CD8-positive, alpha-beta memory T cell (primary cell): ENCODE results near the gene AKAP8L. TPM values are rescaled to one million over a fixed set of nuclear protein-coding genes. Genes with fewer than 3 reads are reported as not detected.

ENCODE experiments used
- CTCF ChIA-PET: fragments of 350-600 bp; sonication (Branson Sonifier 250); formaldehyde crosslinking; loops from one replicate; lab custom pipeline; 2021; ENCODE audit warnings: antibody characterized with exemption; lab: Charles Lee
- POLR2A ChIA-PET: fragments of 350-600 bp; sonication (Branson Sonifier 250); formaldehyde crosslinking; loops from one replicate; lab custom pipeline; 2021; ENCODE audit warnings: antibody characterized with exemption; lab: Charles Lee
- DNase-seq, 5 donors: peaks; one replicate each; pipeline versions ENCODE4 v3.0.0 to v3.0.0-alpha.2; 2020 to 2022; ENCODE audit warnings: mixed read lengths in 1 of 5
- H3K27ac ChIP-seq: one replicate; pipeline ENCODE4 v1.7.0; 2013; ENCODE audit warnings: low read depth, mild to moderate bottlenecking, low read length, moderate library complexity
- H3K27me3 ChIP-seq: 2 replicates; pipeline ENCODE4 v1.7.0; 2013; ENCODE audit warnings: low read length, mild to moderate bottlenecking; ENCODE audit not compliant: insufficient read depth, poor library complexity, severe bottlenecking
- H3K36me3 ChIP-seq: 2 replicates; pipeline ENCODE4 v1.7.0; 2013; ENCODE audit warnings: mild to moderate bottlenecking, low read length, moderate library complexity; ENCODE audit not compliant: insufficient read depth
- H3K4me1 ChIP-seq: 2 replicates; pipeline ENCODE4 v1.7.0; 2013; ENCODE audit warnings: mild to moderate bottlenecking, low read length, moderate library complexity; ENCODE audit not compliant: insufficient read depth
- H3K4me3 ChIP-seq: 2 replicates; pipeline ENCODE4 v1.7.0; 2013; ENCODE audit warnings: mild to moderate bottlenecking, low read length
- H3K9me3 ChIP-seq: 2 replicates; pipeline ENCODE4 v1.7.0; 2013; ENCODE audit warnings: mild to moderate bottlenecking, low read length
- H3K27ac Mint-ChIP-seq, 8 donors: one replicate each; pipeline ENCODE4 v1.8.0; 2020 to 2021; ENCODE audit warnings: mixed read lengths in 8 of 8, mild to moderate bottlenecking in 6 of 8, inconsistent platforms in 3 of 8, moderate library complexity in 3 of 8
- H3K27me3 Mint-ChIP-seq, 2 donors: one replicate each; pipeline ENCODE4 v1.8.0; 2020 to 2021; ENCODE audit warnings: mixed read lengths in 2 of 2, mild to moderate bottlenecking in 1 of 2, moderate library complexity in 1 of 2
- H3K36me3 Mint-ChIP-seq, 3 donors: one replicate each; pipeline ENCODE4 v1.8.0; 2020 to 2021; ENCODE audit warnings: mixed read lengths in 3 of 3, inconsistent platforms in 1 of 3, mild to moderate bottlenecking in 1 of 3
- H3K4me1 Mint-ChIP-seq, 3 donors: one replicate each; pipeline ENCODE4 v1.8.0; 2020 to 2021; ENCODE audit warnings: mixed read lengths in 3 of 3, inconsistent platforms in 1 of 3, mild to moderate bottlenecking in 1 of 3
- H3K4me3 Mint-ChIP-seq, 7 donors: one replicate each; pipeline ENCODE4 v1.8.0; 2020 to 2021; ENCODE audit warnings: mixed read lengths in 7 of 7, mild to moderate bottlenecking in 6 of 7, moderate library complexity in 4 of 7, inconsistent platforms in 2 of 7
- H3K9me3 Mint-ChIP-seq, 5 donors: one replicate each; pipeline ENCODE4 v1.8.0; 2020 to 2022; ENCODE audit warnings: mixed read lengths in 5 of 5, mild to moderate bottlenecking in 3 of 5, moderate library complexity in 2 of 5, inconsistent platforms in 1 of 5
- polyA plus RNA-seq: library from polyadenylated mRNA; unstranded; fragments of 300-500 nt; fragmentation: Illumina TruSeq; gene quantifications from one replicate; pipeline ENCODE4 v1.2.3, GENCODE V29; 2021
- total RNA-seq, 2 experiments: library from RNA; stranded (reverse); gene quantifications; one replicate each; pipeline ENCODE4 v1.2.3, GENCODE V29; 2021

AKAP8L gene
- total and polyA plus RNA-seq, 3 experiments from 2014 or later, result 69.8 to 74.9 (median 74.5) TPM

GRCh38 chr19:15453091-15453578 is 34.3 kb upstream of the AKAP8L start:
- Mint-ChIP-seq H3K27ac (peak overlapping the region in 1 of 8 donors; percentile 78), H3K9me3 (no peaks in the 10 kb centered on the region), H3K27me3 (peaks cover 0 to 5% of the 10 kb centered on the region in 2 donors), H3K4me1 (peaks cover 30 to 47% (median 34%) of the 10 kb centered on the region in 3 donors), H3K36me3 (peaks cover 13 to 65% (median 15%) of the 10 kb centered on the region in 3 donors), H3K4me3 (no peak overlapping the region)
- H3K36me3 ChIP-seq, result peaks cover 35% of the 10 kb centered on the region
- H3K9me3 ChIP-seq, result no peaks in the 10 kb centered on the region
- ChIA-PET CTCF (interaction anchor here (4.3 kb wide), 1 partner anchor 9 kb away, joined by 23 read pairs; no protein-coding TSS in a partner anchor), POLR2A (interaction anchor here (0.7 to 1.8 kb wide), 3 partner anchors 11 to 1889 kb away, joined by 3 to 7 read pairs (median 4); no protein-coding TSS in a partner anchor)
- no peak overlapping the region for H3K4me3 ChIP-seq
- no peaks in the 10 kb centered on the region for H3K27me3 ChIP-seq
- H3K27ac ChIP-seq, result no peak overlapping the region
- peaks cover 12% of the 10 kb centered on the region for H3K4me1 ChIP-seq
- DNase-seq, result no peak

GRCh38 chr19:15452111-15453047 is 33.6 kb upstream of the AKAP8L start:
- POLR2A ChIA-PET, result interaction anchor here (0.5 to 1.8 kb wide), 6 partner anchors 8 to 361 kb away, joined by 3 to 7 read pairs (median 4); partner anchors contain the start of gene AKAP8L
- peak in 1 of 5 donors; percentile 34 for DNase-seq
- Mint-ChIP-seq H3K27me3 (peaks cover 0 to 7% of the 10 kb centered on the region in 2 donors), H3K36me3 (peaks cover 13 to 60% (median 13%) of the 10 kb centered on the region in 3 donors), H3K27ac (peak overlapping the region in 5 of 8 donors; percentile 29 to 88 (median 58)), H3K9me3 (no peaks in the 10 kb centered on the region), H3K4me1 (peaks cover 28 to 47% (median 34%) of the 10 kb centered on the region in 3 donors), H3K4me3 (peak overlapping the region in 2 of 7 donors; percentile 45 to 56)
- CTCF ChIA-PET, result interaction anchor here (0.9 to 4.3 kb wide), 3 partner anchors 10 to 103 kb away, joined by 4 to 23 read pairs (median 20); partner anchors contain the start of gene AKAP8L
- H3K27ac ChIP-seq, result no peak overlapping the region
- H3K36me3 ChIP-seq, result peaks cover 29% of the 10 kb centered on the region
- no peaks in the 10 kb centered on the region for H3K27me3 ChIP-seq
- no peaks in the 10 kb centered on the region for H3K9me3 ChIP-seq
- no peak overlapping the region for H3K4me3 ChIP-seq
- peaks cover 12% of the 10 kb centered on the region for H3K4me1 ChIP-seq

- Mint-ChIP-seq H3K36me3 (peaks cover 13 to 49% (median 15%) of the 10 kb centered on the region in 3 donors), H3K4me1 (peaks cover 31 to 42% (median 34%) of the 10 kb centered on the region in 3 donors), H3K27ac (peak overlapping the region; percentile 88 to 98 (median 96)), H3K27me3 (peaks cover 0 to 8% of the 10 kb centered on the region in 2 donors), H3K4me3 (peak overlapping the region; percentile 69 to 94 (median 82)), H3K9me3 (no peaks in the 10 kb centered on the region)
- no peak for DNase-seq
- peak overlapping the region; percentile 27 for H3K27ac ChIP-seq
- H3K9me3 ChIP-seq, result no peaks in the 10 kb centered on the region
- peaks cover 12% of the 10 kb centered on the region for H3K4me1 ChIP-seq
- POLR2A ChIA-PET, result interaction anchor here (0.5 to 1.7 kb wide), 3 partner anchors 13 to 63 kb away, joined by 3 to 7 read pairs (median 6); partner anchors contain the start of gene AKAP8L
- no peaks in the 10 kb centered on the region for H3K27me3 ChIP-seq
- H3K4me3 ChIP-seq, result peak overlapping the region; percentile 23
- CTCF ChIA-PET, result interaction anchor here (0.6 to 4.3 kb wide), 4 partner anchors 8 to 105 kb away, joined by 3 to 23 read pairs (median 12); partner anchors contain the start of gene AKAP8L
- H3K36me3 ChIP-seq, result peaks cover 29% of the 10 kb centered on the region
Observed at GRCh38 chr19:15450528-15450890, 31.7 kb upstream of the AKAP8L start.

- Histone ChIP-seq H3K27ac (peak within 1 kb of the TSS; percentile 27), H3K9me3 (no peaks in the 10 kb centered on the region), H3K4me1 (peaks cover 6% of the 10 kb centered on the region), H3K4me3 (peak within 1 kb of the TSS; percentile 23), H3K27me3 (no peaks in the 10 kb centered on the region), H3K36me3 (peaks cover 24% of the 10 kb centered on the region)
- H3K27me3 Mint-ChIP-seq, result peaks cover 0 to 8% of the 10 kb centered on the region in 2 donors
- peaks cover 25 to 37% (median 28%) of the 10 kb centered on the region in 3 donors for H3K4me1 Mint-ChIP-seq
- peaks cover 8 to 43% (median 9%) of the 10 kb centered on the region in 3 donors for H3K36me3 Mint-ChIP-seq
- H3K9me3 Mint-ChIP-seq, result no peaks in the 10 kb centered on the region
- H3K27ac Mint-ChIP-seq, result peak within 1 kb of the TSS; percentile 90 to 98 (median 96)
- H3K4me3 Mint-ChIP-seq, result peak within 1 kb of the TSS; percentile 79 to 94 (median 82)
- ChIA-PET CTCF (interaction anchor here (0.6 to 4.3 kb wide), 4 partner anchors 9 to 106 kb away, joined by 3 to 23 read pairs (median 12); partner anchors contain the start of gene AKAP8L), POLR2A (interaction anchor here (0.5 to 1.7 kb wide), 3 partner anchors 14 to 62 kb away, joined by 3 to 7 read pairs (median 6); partner anchors contain the start of gene AKAP8L)
- peak; percentile 76 to 89 (median 85) for DNase-seq
Observed at GRCh38 chr19:15449620-15450527, 31.1 kb upstream of the AKAP8L start, which contains the start of gene WIZ. TSS of gene WIZ (minus strand) at chr19:15449956. CDS start at chr19:15448307, 1,649 bp downstream.

- no peak for DNase-seq
- Mint-ChIP-seq H3K9me3 (no peaks in the 10 kb centered on the region), H3K36me3 (peaks cover 7 to 34% (median 7%) of the 10 kb centered on the region in 3 donors), H3K4me3 (peak overlapping the region; percentile 69 to 92 (median 75)), H3K27ac (peak overlapping the region; percentile 69 to 96 (median 86)), H3K4me1 (peaks cover 25 to 31% (median 26%) of the 10 kb centered on the region in 3 donors), H3K27me3 (peaks cover 0 to 8% of the 10 kb centered on the region in 2 donors)
- ChIA-PET POLR2A (interaction anchor here (1.7 kb wide), 1 partner anchor 30 kb away, joined by 6 read pairs; the partner anchor contains the start of gene AKAP8L), CTCF (interaction anchor here (4.1 kb wide), 1 partner anchor 30 kb away, joined by 20 read pairs; the partner anchor contains the start of gene AKAP8L)
- Histone ChIP-seq H3K4me1 (peaks cover 4% of the 10 kb centered on the region), H3K36me3 (peaks cover 16% of the 10 kb centered on the region), H3K9me3 (no peaks in the 10 kb centered on the region), H3K4me3 (no peak overlapping the region), H3K27me3 (no peaks in the 10 kb centered on the region), H3K27ac (no peak overlapping the region)
Observed at GRCh38 chr19:15448778-15449619, 30.2 kb upstream of the AKAP8L start.

GRCh38 chr19:15448044-15448777 is 29.4 kb upstream of the AKAP8L start:
- peaks cover 0 to 27% (median 4%) of the 10 kb centered on the region in 3 donors for H3K36me3 Mint-ChIP-seq
- peak overlapping the region; percentile 69 to 96 (median 86) for H3K27ac Mint-ChIP-seq
- no peaks in the 10 kb centered on the region for H3K27me3 ChIP-seq
- H3K4me3 Mint-ChIP-seq, result peak overlapping the region; percentile 69 to 92 (median 75)
- no peak overlapping the region for H3K27ac ChIP-seq
- no peaks in the 10 kb centered on the region for H3K9me3 Mint-ChIP-seq
- no peak for DNase-seq
- peaks cover 13% of the 10 kb centered on the region for H3K36me3 ChIP-seq
- peaks cover 4% of the 10 kb centered on the region for H3K4me1 ChIP-seq
- peaks cover 0 to 8% of the 10 kb centered on the region in 2 donors for H3K27me3 Mint-ChIP-seq
- POLR2A ChIA-PET, result no interaction called here
- H3K9me3 ChIP-seq, result no peaks in the 10 kb centered on the region
- H3K4me3 ChIP-seq, result no peak overlapping the region
- peaks cover 20 to 24% (median 23%) of the 10 kb centered on the region in 3 donors for H3K4me1 Mint-ChIP-seq
- CTCF ChIA-PET, result interaction anchor here (1.0 to 4.1 kb wide), 3 partner anchors 29 to 107 kb away, joined by 3 to 20 read pairs (median 4); partner anchors contain the start of gene AKAP8L
